IMR-90 (cell line): ENCODE measurements around the gene COL23A1. TPM values are rescaled to one million over a fixed set of nuclear protein-coding genes. Genes with fewer than 3 reads are reported as not detected.

Experiments
- ATAC-seq: fragments of 200-7000 bp; cut with Tn5 transposase; 2 replicates; pipeline ENCODE4 v1.9.1; 2020; ENCODE audit warnings: low read depth, mild to moderate bottlenecking, moderate library complexity
- BruUV-seq: library from RNA; stranded (reverse); fragments of 400-500 nt; replicated peaks from 2 replicates; lab custom pipeline; 2021; lab: Mats Ljungman, UMichigan
- CTCF ChIA-PET: fragments of 300-600 bp; formaldehyde crosslinking; extraction: SDS; loops from one replicate; lab custom pipeline; 2021; ENCODE audit warnings: antibody characterized with exemption; lab: Yijun Ruan, JAX
- POLR2A ChIA-PET: fragments of 300-600 bp; sonication (Branson Sonifier 250); formaldehyde crosslinking; loops from one replicate; lab custom pipeline; 2022; ENCODE audit warnings: antibody characterized with exemption; ENCODE audit not compliant: unreplicated experiment; lab: Charles Lee
- DNase-seq: peaks from one replicate; pipeline ENCODE4 v3.0.0; 2013
- H2AFZ ChIP-seq: replicated peaks from 2 replicates; pipeline ENCODE3; 2013; ENCODE audit warnings: low read length, mild to moderate bottlenecking; ENCODE audit not compliant: poor library complexity
- H2AK5ac ChIP-seq: 2 replicates; pipeline ENCODE4 v1.6.1; 2013; ENCODE audit warnings: low read depth, low read length, inconsistent platforms
- H2AK9ac ChIP-seq: replicated peaks from 2 replicates; pipeline ENCODE3; 2013; ENCODE audit warnings: mild to moderate bottlenecking, low read depth, low read length, moderate library complexity; ENCODE audit not compliant: poor library complexity
- H2BK120ac ChIP-seq: 2 replicates; pipeline ENCODE4 v1.6.1; 2013; ENCODE audit warnings: low read depth, low read length, inconsistent platforms
- H2BK15ac ChIP-seq: 3 replicates; pipeline ENCODE4 v1.6.1; 2013; ENCODE audit warnings: low read depth, low read length, inconsistent platforms
- H2BK20ac ChIP-seq: 2 replicates; pipeline ENCODE4 v1.6.1; 2013; ENCODE audit warnings: low read depth, mild to moderate bottlenecking, inconsistent platforms, low read length, moderate library complexity
- H2BK5ac ChIP-seq: 2 replicates; pipeline ENCODE4 v1.6.1; 2013; ENCODE audit warnings: mild to moderate bottlenecking, low read depth, low read length, inconsistent platforms; ENCODE audit not compliant: poor library complexity, severe bottlenecking
- H3K14ac ChIP-seq: replicated peaks from 2 replicates; pipeline ENCODE4 v1.6.1; 2013; ENCODE audit warnings: low read depth, low read length, inconsistent platforms
- H3K18ac ChIP-seq: 2 replicates; pipeline ENCODE4 v1.6.1; 2013; ENCODE audit warnings: low read depth, low read length, control low read depth
- H3K23ac ChIP-seq: 2 replicates; pipeline ENCODE4 v1.6.1; 2013; ENCODE audit warnings: low read depth, low read length, inconsistent platforms
- H3K27ac ChIP-seq: 2 replicates; pipeline ENCODE4 v1.5.1; 2013; ENCODE audit warnings: mild to moderate bottlenecking, control low read depth, low read length; ENCODE audit not compliant: insufficient read depth
- H3K27me3 ChIP-seq: 2 replicates; pipeline ENCODE4 v1.6.1; 2013; ENCODE audit warnings: low read length; ENCODE audit not compliant: control insufficient read depth, insufficient read depth
- H3K36me3 ChIP-seq: 2 replicates; pipeline ENCODE4 v1.6.1; 2013; ENCODE audit warnings: low read length, mixed read lengths; ENCODE audit not compliant: control insufficient read depth, insufficient read depth
- H3K4ac ChIP-seq: 2 replicates; pipeline ENCODE4 v1.6.1; 2013; ENCODE audit warnings: low read depth, low read length, inconsistent platforms
- H3K4me1 ChIP-seq: 2 replicates; pipeline ENCODE4 v1.6.1; 2013; ENCODE audit warnings: low read length, mixed read lengths; ENCODE audit not compliant: control insufficient read depth, insufficient read depth
- H3K4me2 ChIP-seq: 2 replicates; pipeline ENCODE4 v1.6.1; 2013; ENCODE audit warnings: low read depth, mild to moderate bottlenecking, control low read depth, low read length, moderate library complexity
- H3K4me3 ChIP-seq: 2 replicates; pipeline ENCODE4 v1.5.1; 2013; ENCODE audit warnings: low read depth, mild to moderate bottlenecking, control low read depth, low read length, moderate library complexity; ENCODE audit not compliant: insufficient read depth
- H3K56ac ChIP-seq: 2 replicates; pipeline ENCODE4 v1.6.1; 2013; ENCODE audit warnings: low read length, inconsistent platforms; ENCODE audit not compliant: insufficient read depth; ENCODE audit errors: extremely low read depth
- H3K79me1 ChIP-seq, 2 experiments: 2 replicates each; pipeline ENCODE4 v1.6.1; 2013; ENCODE audit warnings: low read length in 2 of 2, inconsistent platforms in 1 of 2, low read depth in 1 of 2
- H3K9ac ChIP-seq: 2 replicates; pipeline ENCODE4 v1.6.1; 2013; ENCODE audit warnings: low read depth, low read length, control low read depth
- H3K9me1 ChIP-seq: 2 replicates; pipeline ENCODE4 v1.6.1; 2013; ENCODE audit warnings: low read length, inconsistent platforms; ENCODE audit not compliant: insufficient read depth
- H3K9me3 ChIP-seq: 2 replicates; pipeline ENCODE4 v1.6.1; 2013; ENCODE audit warnings: low read length; ENCODE audit not compliant: control insufficient read depth, insufficient read depth
- H4K20me1 ChIP-seq: 2 replicates; pipeline ENCODE4 v1.6.1; 2013; ENCODE audit warnings: low read length, inconsistent platforms; ENCODE audit not compliant: insufficient read depth
- H4K5ac ChIP-seq: 2 replicates; pipeline ENCODE4 v1.6.1; 2013; ENCODE audit warnings: mild to moderate bottlenecking, low read depth, low read length, control low read depth
- H4K8ac ChIP-seq, 2 experiments: 2 replicates each; pipeline ENCODE4 v1.6.1; 2013; ENCODE audit warnings: low read depth in 2 of 2, low read length in 2 of 2, control low read depth in 1 of 2, inconsistent platforms in 1 of 2
- H4K91ac ChIP-seq: 2 replicates; pipeline ENCODE4 v1.6.1; 2013; ENCODE audit warnings: low read depth, low read length, inconsistent platforms; ENCODE audit not compliant: insufficient read depth
- BHLHE40 ChIP-seq: fragments of 150-350 bp; IDR thresholded peaks from 2 replicates; pipeline ENCODE4 v1.6.1; 2016; ENCODE audit warnings: mild to moderate bottlenecking, low read depth, low read length
- CEBPB ChIP-seq: IDR thresholded peaks from 2 replicates; pipeline ENCODE4 v1.6.1; 2012; ENCODE audit warnings: low read depth, low read length, improper control_type of control experiment
- CHD1 ChIP-seq: IDR thresholded peaks from 2 replicates; pipeline ENCODE4 v1.6.1; 2012; ENCODE audit warnings: low read depth, low read length, improper control_type of control experiment
- CTCF ChIP-seq: conservative IDR thresholded peaks from 2 replicates; pipeline ENCODE4 v1.5.1; 2012; ENCODE audit warnings: mild to moderate bottlenecking, low read depth, low read length, improper control_type of control experiment
- FOS ChIP-seq: fragments of 150-350 bp; IDR thresholded peaks from 2 replicates; pipeline ENCODE4 v1.6.1; 2016; ENCODE audit warnings: low read depth, low read length
- MAFK ChIP-seq: IDR thresholded peaks from 2 replicates; pipeline ENCODE4 v1.6.1; 2012; ENCODE audit warnings: low read depth, low read length, improper control_type of control experiment
- MAZ ChIP-seq: IDR thresholded peaks from 2 replicates; pipeline ENCODE4 v1.6.1; 2012; ENCODE audit warnings: low read depth, mild to moderate bottlenecking, low read length, improper control_type of control experiment, moderate library complexity, borderline replicate concordance
- RAD21 ChIP-seq: IDR thresholded peaks from 2 replicates; pipeline ENCODE4 v1.6.1; 2012; ENCODE audit warnings: low read length, improper control_type of control experiment
- RCOR1 ChIP-seq: IDR thresholded peaks from 2 replicates; pipeline ENCODE4 v1.6.1; 2012; ENCODE audit warnings: mild to moderate bottlenecking, low read length, improper control_type of control experiment; ENCODE audit not compliant: insufficient replicate concordance
- RFX5 ChIP-seq: IDR thresholded peaks from 2 replicates; pipeline ENCODE4 v1.8.0; 2012; ENCODE audit warnings: low read depth, mild to moderate bottlenecking, low read length, moderate library complexity
- SMC3 ChIP-seq: fragments of 150-350 bp; IDR thresholded peaks from 2 replicates; pipeline ENCODE4 v1.6.1; 2016; ENCODE audit warnings: low read depth, mild to moderate bottlenecking, antibody characterized with exemption, low read length, moderate library complexity
- WGBS, 2 experiments: methylation state at CpG; one replicate each; pipeline versions ENCODE4 v1.1.5 to v1.1.7; 2013; ENCODE audit warnings: missing lambda C conversion rate in 2 of 2; ENCODE audit not compliant: insufficient read length in 1 of 2; ENCODE audit errors: extremely low coverage in 2 of 2; 5-methylcytosine and 5-hydroxymethylcytosine counted together
- dilution Hi-C: fragments of 300-500 bp; cut with HindIII; formaldehyde crosslinking; loops from one replicate; pipeline ENCODE4 v1.14.3; 2018; ENCODE audit warnings: low sequenced_read_pairs; ENCODE audit not compliant: unreplicated experiment
- in situ Hi-C: fragments of 300-500 bp; cut with MboI; formaldehyde crosslinking; loops from 3 replicates; pipeline ENCODE4 v1.14.3; 2019; ENCODE audit warnings: low sequenced_read_pairs, inconsistent platforms, mixed read lengths
- intact Hi-C: fragments of 100-400 bp; cut with micrococcal nuclease; formaldehyde crosslinking; loops from 2 replicates; pipeline ENCODE4 v1.10.0; 2022
- polyA plus RNA-seq, 3 experiments: library from polyadenylated mRNA; depleted of rRNA; stranded (reverse); fragments of >200 nt; gene quantifications; 2 replicates each; pipeline ENCODE4 v1.2.3, GENCODE V29; 2012; ENCODE audit warnings: low replicate concordance in 1 of 3
- total RNA-seq: library from RNA; depleted of rRNA; stranded (reverse); fragments of >200 nt; gene quantifications from 2 replicates; pipeline ENCODE4 v1.2.3, GENCODE V29; 2012
- TF ChIP-seq, protein P1 (sequence below): fragments of 150-350 bp; IDR thresholded peaks from 2 replicates; pipeline ENCODE4 v1.6.1; 2016; ENCODE audit warnings: low read depth, mild to moderate bottlenecking, low read length, moderate library complexity, borderline replicate concordance
- TF ChIP-seq, protein P2 (sequence below): fragments of 150-350 bp; IDR thresholded peaks from 2 replicates; pipeline ENCODE4 v1.6.1; 2017; ENCODE audit warnings: mild to moderate bottlenecking, antibody characterized with exemption, low read length, low read depth

The COL23A1 gene
- total and polyA plus RNA-seq, 2 of the 4 experiments (the other 2 are of a cell fraction) = not detected

DNA sequence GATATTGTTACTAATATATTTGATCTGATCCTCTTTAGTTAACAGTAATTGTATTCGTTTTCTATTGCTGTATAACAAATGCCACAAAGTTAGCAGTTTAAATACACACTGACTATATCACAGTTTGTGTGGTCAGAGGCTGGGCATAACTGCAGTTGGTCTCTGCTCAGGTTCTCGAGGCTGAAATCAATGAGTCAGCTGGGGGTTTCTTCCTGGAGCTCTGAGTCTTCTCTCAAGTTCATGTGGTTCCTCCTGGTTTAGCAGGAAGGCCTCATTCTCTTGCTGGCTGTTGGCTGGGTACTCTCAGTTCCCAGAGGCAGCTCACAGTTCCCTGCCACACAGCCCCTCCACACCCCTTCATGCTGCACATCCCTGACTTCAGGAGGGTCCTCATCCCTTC, 20.7 kb downstream of the COL23A1 start:
- TF ChIP-seq, protein P1, sequence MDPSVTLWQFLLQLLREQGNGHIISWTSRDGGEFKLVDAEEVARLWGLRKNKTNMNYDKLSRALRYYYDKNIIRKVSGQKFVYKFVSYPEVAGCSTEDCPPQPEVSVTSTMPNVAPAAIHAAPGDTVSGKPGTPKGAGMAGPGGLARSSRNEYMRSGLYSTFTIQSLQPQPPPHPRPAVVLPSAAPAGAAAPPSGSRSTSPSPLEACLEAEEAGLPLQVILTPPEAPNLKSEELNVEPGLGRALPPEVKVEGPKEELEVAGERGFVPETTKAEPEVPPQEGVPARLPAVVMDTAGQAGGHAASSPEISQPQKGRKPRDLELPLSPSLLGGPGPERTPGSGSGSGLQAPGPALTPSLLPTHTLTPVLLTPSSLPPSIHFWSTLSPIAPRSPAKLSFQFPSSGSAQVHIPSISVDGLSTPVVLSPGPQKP = no peak
- TF ChIP-seq MAFK (no peak), MAZ (no peak), RCOR1 (no peak), CTCF (no peak), BHLHE40 (no peak), RFX5 (no peak), CEBPB (no peak), SMC3 (no peak), FOS (no peak), CHD1 (no peak), RAD21 (no peak)
- TF ChIP-seq, protein P2, sequence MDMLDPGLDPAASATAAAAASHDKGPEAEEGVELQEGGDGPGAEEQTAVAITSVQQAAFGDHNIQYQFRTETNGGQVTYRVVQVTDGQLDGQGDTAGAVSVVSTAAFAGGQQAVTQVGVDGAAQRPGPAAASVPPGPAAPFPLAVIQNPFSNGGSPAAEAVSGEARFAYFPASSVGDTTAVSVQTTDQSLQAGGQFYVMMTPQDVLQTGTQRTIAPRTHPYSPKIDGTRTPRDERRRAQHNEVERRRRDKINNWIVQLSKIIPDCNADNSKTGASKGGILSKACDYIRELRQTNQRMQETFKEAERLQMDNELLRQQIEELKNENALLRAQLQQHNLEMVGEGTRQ = no peak
- WGBS, 2 experiments = no CpG with 5 or more reads among the region's 2 CpGs
- Histone ChIP-seq H3K56ac (no peak overlapping the region), H4K91ac (no peak overlapping the region), H3K27ac (no peak overlapping the region), H4K8ac (no peak overlapping the region), H2BK120ac (no peak overlapping the region), H2BK20ac (no peak overlapping the region), H3K79me1 (no peaks in the 10 kb centered on the region), H3K14ac (no peak overlapping the region), H2BK5ac (no peak overlapping the region), H2AFZ (no peak overlapping the region), H3K23ac (no peak overlapping the region), H4K5ac (no peak overlapping the region), H4K20me1 (no peaks in the 10 kb centered on the region), H3K9ac (no peak overlapping the region), H2AK9ac (no peak overlapping the region), H3K4ac (no peak overlapping the region), H2BK15ac (no peak overlapping the region), H3K27me3 (no peaks in the 10 kb centered on the region), H3K4me1 (no peaks in the 10 kb centered on the region), H3K9me3 (peaks cover 5% of the 10 kb centered on the region; the same call in 1 of the 2 replicates), H3K36me3 (no peaks in the 10 kb centered on the region), H3K18ac (no peak overlapping the region), H3K4me3 (no peak overlapping the region), H2AK5ac (no peak overlapping the region), H3K4me2 (no peak overlapping the region), H3K9me1 (no peaks in the 10 kb centered on the region)
- POLR2A ChIA-PET = no interaction called here
- ATAC-seq = no peak
- DNase-seq = no peak
- no TSS peak for BruUV-seq
- CTCF ChIA-PET = no interaction called here
- dilution Hi-C loops = no loop called here
- intact Hi-C loops = no loop called here
- in situ Hi-C loops = no loop called here
